HepG2 (cell line): ENCODE measurements around the gene FLOT2. TPM values are rescaled to one million over a fixed set of nuclear protein-coding genes. Genes with fewer than 3 reads are reported as not detected.
A peak's percentile ranks its signal among the peaks of the same experiment; 100 is the strongest.

Experiments
- MAZ ChIP-seq, 2 experiments: sonication (generic) in 1 of 2; formaldehyde crosslinking in 1 of 2; IDR thresholded peaks; 2 replicates each; pipeline versions ENCODE4 v1.5.0 to v1.6.1; 2012 to 2020; ENCODE audit warnings: low read depth in 2 of 2, mild to moderate bottlenecking in 2 of 2, borderline replicate concordance in 1 of 2, improper control_type of control experiment in 1 of 2, low read length in 1 of 2, missing genetic modification reagents in 1 of 2, moderate library complexity in 1 of 2
- MEIS1 ChIP-seq: sonication (generic); formaldehyde crosslinking; IDR thresholded peaks from 2 replicates; pipeline ENCODE4 v1.9.0; 2021; ENCODE audit warnings: mild to moderate bottlenecking, missing genetic modification reagents, moderate library complexity, borderline replicate concordance
- YY1 ChIP-seq: IDR thresholded peaks from 2 replicates; pipeline ENCODE4 v1.6.1; 2011; ENCODE audit warnings: low read length, low read depth, moderate library complexity, mild to moderate bottlenecking; ENCODE audit not compliant: insufficient read depth, insufficient replicate concordance
- ZMAT3 ChIP-seq: sonication (generic); formaldehyde crosslinking; conservative IDR thresholded peaks from 2 replicates; pipeline ENCODE4 v1.7.0; 2021; ENCODE audit warnings: missing genetic modification reagents
- ZNF296 ChIP-seq: sonication (generic); formaldehyde crosslinking; conservative IDR thresholded peaks from 2 replicates; pipeline ENCODE4 v1.5.0; 2020; ENCODE audit warnings: mild to moderate bottlenecking, missing genetic modification reagents
- ZNF362 ChIP-seq: sonication (generic); formaldehyde crosslinking; IDR thresholded peaks from 2 replicates; pipeline ENCODE4 v1.4.0; 2020; ENCODE audit warnings: missing genetic modification reagents, mild to moderate bottlenecking, borderline replicate concordance
- ZNF430 ChIP-seq: sonication (generic); formaldehyde crosslinking; IDR thresholded peaks from 2 replicates; pipeline ENCODE4 v1.9.0; 2021; ENCODE audit warnings: mild to moderate bottlenecking, missing genetic modification reagents
- ZNF556 ChIP-seq: sonication (generic); formaldehyde crosslinking; IDR thresholded peaks from 2 replicates; pipeline ENCODE4 v1.4.0; 2020; ENCODE audit warnings: mild to moderate bottlenecking, missing genetic modification reagents, borderline replicate concordance
- ZNF607 ChIP-seq: sonication (generic); formaldehyde crosslinking; IDR thresholded peaks from 2 replicates; pipeline ENCODE4 v1.5.1; 2020; ENCODE audit warnings: missing genetic modification reagents, mild to moderate bottlenecking, borderline replicate concordance
- ZXDC ChIP-seq: sonication (generic); formaldehyde crosslinking; IDR thresholded peaks from 2 replicates; pipeline ENCODE4 v1.5.0; 2020; ENCODE audit warnings: mild to moderate bottlenecking, missing genetic modification reagents
- polyA plus RNA-seq, 8 experiments: library from polyadenylated mRNA; depleted of rRNA in 3 of 8; stranded (reverse) in 7 of 8; unstranded in 1 of 8; fragments of >200 nt; fragmentation: Illumina TruSeq in 4 of 8; extraction: Trizol in 4 of 8; gene quantifications; 2 replicates each; pipeline versions ENCODE4 v1.2.1 to v1.2.3, GENCODE V29; 2011 to 2016; ENCODE audit warnings: low read depth in 4 of 8, missing spikeins in 1 of 8, mixed read lengths in 1 of 8; ENCODE audit not compliant: insufficient read depth in 1 of 8
- total RNA-seq, 5 experiments: library from RNA; depleted of rRNA; stranded (reverse); fragments of >200 nt; fragmentation: Illumina TruSeq; extraction: Trizol; gene quantifications; 2 replicates each; pipeline ENCODE4 v1.2.3, GENCODE V29; 2016; ENCODE audit warnings: low read depth in 1 of 5
- TF ChIP-seq, protein P1 (sequence below): sonication (generic); formaldehyde crosslinking; IDR thresholded peaks from one replicate; pipeline ENCODE4 v1.5.1; 2020; ENCODE audit warnings: mild to moderate bottlenecking, missing genetic modification reagents; ENCODE audit errors: not compliant biosample characterization
- TF ChIP-seq, protein P2 (sequence below): sonication (generic); formaldehyde crosslinking; conservative IDR thresholded peaks from 2 replicates; pipeline ENCODE4 v1.8.0; 2022; ENCODE audit warnings: low read depth, missing genetic modification reagents

FLOT2 gene
- total and polyA plus RNA-seq, 2 of the 13 experiments (the other 11 are each of a cell fraction or from before 2014, with no cell fraction given), result 54.3 to 54.5 TPM

GRCh38 chr17:28842282-28843012 is 55.1 kb downstream of the FLOT2 start, which contains the start of gene FAM222B (continued):
- TF ChIP-seq ZNF362 (CRISPR knock-in tag) (no peak), ZNF296 (0 out of 2 replicates have a peak, but pooled peaks have one; percentile 37), YY1 (peak; percentile 62), ZXDC (0 out of 2 replicates have a peak, but pooled peaks have one; percentile 46), MEIS1 (CRISPR knock-in tag) (peak; percentile 65; the same call in 1 of the 2 replicates), ZNF430 (CRISPR knock-in tag) (peak; percentile 20), MAZ (IDR thresholded peaks at IDR 0.05; ENCODE audit: borderline replicate concordance, low read depth, low read length) (peak; percentile 46; the same call in 1 of the 2 replicates), MAZ (CRISPR knock-in tag; IDR thresholded peaks at IDR 0.05; ENCODE audit: low read depth) (no peak), ZNF607 (CRISPR knock-in tag) (0 out of 2 replicates have a peak, but pooled peaks have one; percentile 11), ZNF556 (CRISPR knock-in tag) (peak; percentile 70; the same call in 1 of the 2 replicates), ZMAT3 (CRISPR knock-in tag) (0 out of 2 replicates have a peak, but pooled peaks have one; percentile 27)
- TF ChIP-seq, protein P1, sequence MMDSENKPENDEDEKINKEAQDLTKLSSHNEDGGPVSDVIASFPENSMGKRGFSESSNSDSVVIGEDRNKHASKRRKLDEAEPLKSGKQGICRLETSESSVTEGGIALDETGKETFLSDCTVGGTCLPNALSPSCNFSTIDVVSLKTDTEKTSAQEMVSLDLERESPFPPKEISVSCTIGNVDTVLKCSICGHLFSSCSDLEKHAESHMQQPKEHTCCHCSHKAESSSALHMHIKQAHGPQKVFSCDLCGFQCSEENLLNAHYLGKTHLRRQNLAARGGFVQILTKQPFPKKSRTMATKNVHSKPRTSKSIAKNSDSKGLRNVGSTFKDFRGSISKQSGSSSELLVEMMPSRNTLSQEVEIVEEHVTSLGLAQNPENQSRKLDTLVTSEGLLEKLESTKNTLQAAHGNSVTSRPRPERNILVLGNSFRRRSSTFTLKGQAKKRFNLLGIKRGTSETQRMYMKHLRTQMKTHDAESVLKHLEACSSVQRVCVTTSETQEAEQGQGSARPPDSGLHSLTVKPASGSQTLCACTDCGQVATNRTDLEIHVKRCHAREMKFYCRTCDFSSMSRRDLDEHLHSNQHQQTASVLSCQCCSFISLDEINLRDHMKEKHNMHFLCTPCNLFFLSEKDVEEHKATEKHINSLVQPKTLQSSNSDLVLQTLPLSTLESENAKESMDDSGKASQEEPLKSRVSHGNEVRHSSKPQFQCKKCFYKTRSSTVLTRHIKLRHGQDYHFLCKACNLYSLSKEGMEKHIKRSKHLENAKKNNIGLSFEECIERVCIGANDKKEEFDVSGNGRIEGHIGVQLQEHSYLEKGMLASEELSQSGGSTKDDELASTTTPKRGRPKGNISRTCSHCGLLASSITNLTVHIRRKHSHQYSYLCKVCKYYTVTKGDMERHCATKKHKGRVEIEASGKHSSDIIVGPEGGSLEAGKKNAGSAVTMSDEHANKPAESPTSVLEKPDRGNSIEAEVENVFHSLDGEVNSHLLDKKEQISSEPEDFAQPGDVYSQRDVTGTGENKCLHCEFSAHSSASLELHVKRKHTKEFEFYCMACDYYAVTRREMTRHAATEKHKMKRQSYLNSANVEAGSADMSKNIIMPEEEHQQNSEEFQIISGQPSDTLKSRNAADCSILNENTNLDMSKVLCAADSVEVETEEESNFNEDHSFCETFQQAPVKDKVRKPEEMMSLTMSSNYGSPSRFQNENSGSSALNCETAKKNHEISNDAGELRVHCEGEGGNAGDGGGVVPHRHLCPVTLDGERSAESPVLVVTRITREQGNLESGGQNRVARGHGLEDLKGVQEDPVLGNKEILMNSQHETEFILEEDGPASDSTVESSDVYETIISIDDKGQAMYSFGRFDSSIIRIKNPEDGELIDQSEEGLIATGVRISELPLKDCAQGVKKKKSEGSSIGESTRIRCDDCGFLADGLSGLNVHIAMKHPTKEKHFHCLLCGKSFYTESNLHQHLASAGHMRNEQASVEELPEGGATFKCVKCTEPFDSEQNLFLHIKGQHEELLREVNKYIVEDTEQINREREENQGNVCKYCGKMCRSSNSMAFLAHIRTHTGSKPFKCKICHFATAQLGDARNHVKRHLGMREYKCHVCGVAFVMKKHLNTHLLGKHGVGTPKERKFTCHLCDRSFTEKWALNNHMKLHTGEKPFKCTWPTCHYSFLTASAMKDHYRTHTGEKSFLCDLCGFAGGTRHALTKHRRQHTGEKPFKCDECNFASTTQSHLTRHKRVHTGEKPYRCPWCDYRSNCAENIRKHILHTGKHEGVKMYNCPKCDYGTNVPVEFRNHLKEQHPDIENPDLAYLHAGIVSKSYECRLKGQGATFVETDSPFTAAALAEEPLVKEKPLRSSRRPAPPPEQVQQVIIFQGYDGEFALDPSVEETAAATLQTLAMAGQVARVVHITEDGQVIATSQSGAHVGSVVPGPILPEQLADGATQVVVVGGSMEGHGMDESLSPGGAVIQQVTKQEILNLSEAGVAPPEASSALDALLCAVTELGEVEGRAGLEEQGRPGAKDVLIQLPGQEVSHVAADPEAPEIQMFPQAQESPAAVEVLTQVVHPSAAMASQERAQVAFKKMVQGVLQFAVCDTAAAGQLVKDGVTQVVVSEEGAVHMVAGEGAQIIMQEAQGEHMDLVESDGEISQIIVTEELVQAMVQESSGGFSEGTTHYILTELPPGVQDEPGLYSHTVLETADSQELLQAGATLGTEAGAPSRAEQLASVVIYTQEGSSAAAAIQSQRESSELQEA (CRISPR knock-in tag), result peak; percentile 55
- TF ChIP-seq, protein P2, sequence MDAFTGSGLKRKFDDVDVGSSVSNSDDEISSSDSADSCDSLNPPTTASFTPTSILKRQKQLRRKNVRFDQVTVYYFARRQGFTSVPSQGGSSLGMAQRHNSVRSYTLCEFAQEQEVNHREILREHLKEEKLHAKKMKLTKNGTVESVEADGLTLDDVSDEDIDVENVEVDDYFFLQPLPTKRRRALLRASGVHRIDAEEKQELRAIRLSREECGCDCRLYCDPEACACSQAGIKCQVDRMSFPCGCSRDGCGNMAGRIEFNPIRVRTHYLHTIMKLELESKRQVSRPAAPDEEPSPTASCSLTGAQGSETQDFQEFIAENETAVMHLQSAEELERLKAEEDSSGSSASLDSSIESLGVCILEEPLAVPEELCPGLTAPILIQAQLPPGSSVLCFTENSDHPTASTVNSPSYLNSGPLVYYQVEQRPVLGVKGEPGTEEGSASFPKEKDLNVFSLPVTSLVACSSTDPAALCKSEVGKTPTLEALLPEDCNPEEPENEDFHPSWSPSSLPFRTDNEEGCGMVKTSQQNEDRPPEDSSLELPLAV (CRISPR knock-in tag), result no peak
